Transverse colon (tissue), 4 donors: ENCODE results near the gene KRTAP10-3.

Experiments
- EP300 ChIP-seq: sonication (generic); formaldehyde crosslinking; IDR thresholded peaks from one replicate; pipeline ENCODE4 v1.6.1; 2017; ENCODE audit warnings: antibody characterized with exemption, low read depth
- POLR2A ChIP-seq: fragments of 450-650 bp; IDR thresholded peaks from one replicate; pipeline ENCODE4 v1.6.1; 2016; ENCODE audit warnings: antibody characterized with exemption, mild to moderate bottlenecking, moderate library complexity
- POLR2AphosphoS5 ChIP-seq, 3 donors: sonication (generic); formaldehyde crosslinking; IDR thresholded peaks; one replicate each; pipeline ENCODE4 v1.6.1; 2016; ENCODE audit warnings: antibody characterized with exemption in 3 of 3
- TF ChIP-seq, protein P1 (sequence below), 5 experiments: fragments of 200-600 bp in 3 of 5; fragments of 450-650 bp in 2 of 5; sonication (generic) in 3 of 5; IDR thresholded peaks; 1 replicate in 2 of 5; 2 replicates in 3 of 5; pipeline ENCODE4 v1.5.1; 2016 to 2017; ENCODE audit warnings: antibody characterized with exemption in 5 of 5, inconsistent platforms in 3 of 5, mild to moderate bottlenecking in 2 of 5, moderate library complexity in 1 of 5

DNA sequence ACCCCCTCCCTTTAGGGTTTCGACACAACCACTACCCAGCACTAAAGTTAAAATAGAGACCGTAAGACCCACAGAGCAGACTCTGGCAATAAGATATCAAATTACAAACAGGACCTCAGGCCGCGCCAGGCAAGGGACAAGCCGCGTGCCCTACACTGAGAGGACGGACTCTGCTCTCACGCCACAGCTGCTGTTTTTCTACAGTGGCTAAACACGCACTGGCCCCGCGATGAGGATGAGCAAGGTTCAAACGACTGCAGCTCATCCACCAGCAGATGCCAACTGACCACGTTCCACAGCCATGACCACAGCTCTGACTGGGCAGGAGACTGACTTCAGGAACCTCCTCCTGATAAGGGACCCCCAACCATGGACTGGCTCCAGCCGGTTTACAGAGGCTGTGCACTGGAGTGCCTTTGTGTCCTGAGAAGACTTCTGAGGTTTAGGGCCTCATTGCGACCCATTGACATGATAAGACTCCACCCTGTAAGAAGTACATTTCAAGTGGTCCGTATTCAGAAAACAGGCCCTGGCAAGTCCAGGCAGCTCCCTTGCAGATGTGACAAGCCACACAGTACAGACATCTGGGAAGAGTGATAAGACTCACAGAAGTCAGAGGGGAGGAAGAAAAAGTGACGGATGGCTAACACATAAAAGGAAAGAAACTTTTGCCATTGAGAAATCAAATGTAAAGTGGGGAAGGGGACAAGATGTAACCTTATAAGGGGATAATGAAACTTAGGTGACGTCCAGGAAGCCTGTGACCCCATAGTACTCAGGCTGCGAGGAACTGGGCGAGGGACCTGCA is 35.2 kb upstream of the KRTAP10-3 start:
- TF ChIP-seq, protein P1, sequence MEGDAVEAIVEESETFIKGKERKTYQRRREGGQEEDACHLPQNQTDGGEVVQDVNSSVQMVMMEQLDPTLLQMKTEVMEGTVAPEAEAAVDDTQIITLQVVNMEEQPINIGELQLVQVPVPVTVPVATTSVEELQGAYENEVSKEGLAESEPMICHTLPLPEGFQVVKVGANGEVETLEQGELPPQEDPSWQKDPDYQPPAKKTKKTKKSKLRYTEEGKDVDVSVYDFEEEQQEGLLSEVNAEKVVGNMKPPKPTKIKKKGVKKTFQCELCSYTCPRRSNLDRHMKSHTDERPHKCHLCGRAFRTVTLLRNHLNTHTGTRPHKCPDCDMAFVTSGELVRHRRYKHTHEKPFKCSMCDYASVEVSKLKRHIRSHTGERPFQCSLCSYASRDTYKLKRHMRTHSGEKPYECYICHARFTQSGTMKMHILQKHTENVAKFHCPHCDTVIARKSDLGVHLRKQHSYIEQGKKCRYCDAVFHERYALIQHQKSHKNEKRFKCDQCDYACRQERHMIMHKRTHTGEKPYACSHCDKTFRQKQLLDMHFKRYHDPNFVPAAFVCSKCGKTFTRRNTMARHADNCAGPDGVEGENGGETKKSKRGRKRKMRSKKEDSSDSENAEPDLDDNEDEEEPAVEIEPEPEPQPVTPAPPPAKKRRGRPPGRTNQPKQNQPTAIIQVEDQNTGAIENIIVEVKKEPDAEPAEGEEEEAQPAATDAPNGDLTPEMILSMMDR (IDR thresholded peaks at IDR 0.05) = no peak
- TF ChIP-seq POLR2A (no peak), POLR2AphosphoS5 (IDR thresholded peaks at IDR 0.05) (no peak), EP300 (no peak)
